Urothelium cell line (cell line): Measurements from ENCODE around the gene ABTB2.

Experiments used
- DNase-seq: peaks from one replicate; pipeline ENCODE4 v3.0.0; 2011; ENCODE audit warnings: low spot score, mixed read lengths
- FAIRE-seq: peaks from 2 replicates; lab custom pipeline; 2011; peaks lifted over from hg19 to GRCh38; lab: Jason Lieb, UNC

ABTB2 gene

GRCh38 chr11:34299284-34299972, 58.4 kb downstream of the ABTB2 start:
- no peak for DNase-seq
- FAIRE-seq = no peak

- FAIRE-seq (no peak), DNase-seq (no peak)
Measured at GRCh38 chr11:34298871-34299270, 58.9 kb downstream of the ABTB2 start.

- FAIRE-seq = no peak
- no peak for DNase-seq
Measured at GRCh38 chr11:34296412-34296811, 61.4 kb downstream of the ABTB2 start.

GRCh38 chr11:34292546-34292945, 65.3 kb downstream of the ABTB2 start:
- no peak for FAIRE-seq
- DNase-seq = no peak

- DNase-seq = no peak
- FAIRE-seq = no peak
Measured at GRCh38 chr11:34292111-34292510, 65.7 kb downstream of the ABTB2 start.

DNA sequence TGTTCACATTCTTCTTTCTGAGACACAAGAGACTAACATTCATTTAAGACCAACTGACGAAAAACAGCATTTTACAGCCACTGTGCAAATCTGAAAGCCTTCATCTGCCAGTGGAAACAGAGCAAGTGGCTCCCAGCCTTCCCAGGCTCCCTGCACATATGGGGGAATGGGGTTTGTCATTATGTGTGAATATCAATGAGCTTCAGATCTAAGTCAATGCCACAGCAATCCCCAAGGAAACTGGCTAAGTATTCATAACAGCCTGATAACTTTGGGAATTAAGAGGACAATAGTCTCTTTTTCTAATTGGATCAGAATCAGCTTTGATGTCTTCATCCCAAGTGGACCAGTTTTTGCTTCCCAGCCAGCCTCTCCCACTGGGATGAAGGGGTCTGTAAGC, 66.9 kb downstream of the ABTB2 start:
- no peak for FAIRE-seq
- no peak for DNase-seq

DNA sequence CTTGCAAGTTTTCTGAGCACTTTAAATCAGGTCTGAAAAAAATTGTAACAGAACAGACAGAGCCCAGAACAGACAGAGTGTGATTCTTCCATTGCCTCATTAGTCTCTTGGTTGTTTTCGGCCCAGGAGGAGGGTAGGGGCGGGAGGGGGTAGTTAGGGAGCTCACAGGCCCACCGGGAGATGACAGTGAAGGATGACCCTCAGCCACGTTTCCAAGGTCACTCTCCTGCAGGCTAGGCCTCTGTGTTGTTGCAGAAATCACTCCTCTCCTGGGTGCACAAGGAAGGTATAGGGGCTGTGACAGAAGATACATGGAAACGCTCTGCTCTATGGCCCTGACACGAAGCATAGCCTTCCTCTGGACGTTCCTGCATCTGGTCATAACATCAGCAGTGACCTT, 69.3 kb downstream of the ABTB2 start:
- FAIRE-seq (no peak), DNase-seq (no peak)

DNA sequence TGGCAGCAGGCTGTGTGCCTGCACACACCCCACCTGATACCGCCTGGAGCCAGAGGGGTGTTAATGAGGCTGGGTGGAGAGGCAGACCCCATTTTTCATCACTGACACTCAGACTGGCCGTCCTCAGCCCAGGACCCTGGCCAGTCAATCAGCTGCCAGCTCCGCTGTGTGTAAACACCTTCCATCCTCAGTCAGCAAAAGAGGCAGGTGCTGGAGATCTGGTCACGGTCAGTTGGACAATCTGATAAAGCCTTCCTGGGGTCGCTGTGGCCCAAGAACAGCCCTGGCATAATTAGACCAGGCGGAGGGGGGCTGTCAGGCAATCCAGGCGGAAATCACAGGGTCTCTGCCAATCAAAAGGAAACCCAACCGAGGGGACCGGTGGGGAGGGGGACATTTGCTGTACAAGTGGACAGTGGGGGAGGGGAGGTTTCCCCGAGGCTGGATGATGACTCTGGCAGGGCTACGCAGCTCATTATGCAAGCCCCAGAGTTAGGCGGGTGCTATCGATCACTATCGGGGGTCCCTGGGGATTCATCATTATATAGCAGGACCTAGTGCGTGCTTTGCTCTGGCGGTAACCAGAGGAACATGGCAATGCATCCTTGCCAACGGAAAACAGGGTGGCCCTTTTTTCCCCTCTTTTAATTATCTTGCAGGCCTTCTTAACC, 72.9 kb downstream of the ABTB2 start:
- DNase-seq = no peak
- FAIRE-seq = no peak

DNA sequence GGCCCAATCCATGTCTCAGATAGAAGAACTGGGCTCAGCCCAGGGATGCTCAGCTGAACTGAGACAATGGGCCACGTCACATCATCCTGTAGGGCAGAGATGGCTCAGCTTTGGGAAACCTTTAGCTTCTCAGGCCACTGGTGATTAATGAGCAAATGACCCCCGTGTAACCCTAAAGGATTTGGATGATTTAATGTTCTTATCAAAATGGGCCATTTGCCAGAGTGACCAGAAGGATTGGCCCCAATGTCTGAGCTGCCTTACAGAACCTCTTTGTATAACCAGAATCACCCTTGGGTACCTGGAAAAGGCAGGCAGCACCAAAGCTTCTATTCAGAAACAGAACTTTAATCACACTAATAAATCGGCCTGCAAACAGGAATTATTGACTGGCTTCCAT, 73.7 kb downstream of the ABTB2 start:
- FAIRE-seq = no peak
- no peak for DNase-seq

GRCh38 chr11:34280945-34281872, 76.6 kb downstream of the ABTB2 start:
- DNase-seq (no peak), FAIRE-seq (no peak)

GRCh38 chr11:34278693-34279297, 79.0 kb downstream of the ABTB2 start:
- DNase-seq = no peak
- FAIRE-seq = no peak

- DNase-seq (no peak), FAIRE-seq (no peak)
Measured at GRCh38 chr11:34278175-34278574, 79.6 kb downstream of the ABTB2 start.

DNA sequence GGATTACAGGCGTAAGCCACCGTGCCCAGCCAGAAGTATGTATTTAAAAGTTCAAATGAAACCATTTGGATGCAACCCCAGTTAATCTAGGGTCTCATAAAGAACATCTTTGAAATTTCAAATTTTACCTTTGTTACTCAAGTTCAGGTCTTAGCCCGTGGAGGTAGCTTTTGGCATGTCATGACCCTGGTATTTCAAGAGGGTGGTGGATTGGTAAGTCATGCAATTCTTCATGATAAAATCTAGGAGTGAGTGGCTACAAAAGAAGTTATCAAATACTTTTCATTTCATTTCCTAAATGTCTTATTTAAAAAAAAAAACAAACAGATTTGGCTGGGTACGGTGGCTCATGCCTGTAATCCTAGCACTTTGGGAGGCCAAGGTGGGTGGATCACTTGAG, 80.6 kb downstream of the ABTB2 start:
- DNase-seq = no peak
- FAIRE-seq = no peak

DNA sequence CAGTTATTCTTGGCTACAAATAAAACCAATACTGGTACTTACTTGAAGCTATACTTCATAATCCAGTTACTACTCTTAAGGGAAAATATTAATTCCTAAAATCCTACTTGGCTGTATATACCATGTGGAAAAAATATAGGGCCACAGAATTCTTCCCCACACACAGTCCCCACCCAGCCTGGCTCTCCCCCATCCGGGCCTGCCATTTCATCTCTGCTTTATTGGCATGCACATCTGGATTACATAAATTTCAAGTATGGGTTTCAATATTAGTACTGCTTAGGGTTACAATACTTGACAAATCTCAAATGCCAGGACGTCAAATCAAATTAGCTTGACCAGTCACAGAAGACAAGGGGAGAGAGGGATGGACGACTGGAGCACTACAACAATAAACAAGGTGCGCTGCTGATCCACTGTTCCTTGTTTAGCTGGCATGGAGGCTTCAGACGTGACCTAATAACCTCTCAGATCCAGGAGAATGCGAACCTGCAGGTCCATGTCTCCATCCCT, 81.4 kb downstream of the ABTB2 start:
- DNase-seq (no peak), FAIRE-seq (no peak)

- DNase-seq = no peak
- no peak for FAIRE-seq
Measured at GRCh38 chr11:34275486-34275885, 82.3 kb downstream of the ABTB2 start.

- DNase-seq = peak; percentile 86
- no peak for FAIRE-seq
Measured at GRCh38 chr11:34274712-34275398, 83.0 kb downstream of the ABTB2 start.

DNA sequence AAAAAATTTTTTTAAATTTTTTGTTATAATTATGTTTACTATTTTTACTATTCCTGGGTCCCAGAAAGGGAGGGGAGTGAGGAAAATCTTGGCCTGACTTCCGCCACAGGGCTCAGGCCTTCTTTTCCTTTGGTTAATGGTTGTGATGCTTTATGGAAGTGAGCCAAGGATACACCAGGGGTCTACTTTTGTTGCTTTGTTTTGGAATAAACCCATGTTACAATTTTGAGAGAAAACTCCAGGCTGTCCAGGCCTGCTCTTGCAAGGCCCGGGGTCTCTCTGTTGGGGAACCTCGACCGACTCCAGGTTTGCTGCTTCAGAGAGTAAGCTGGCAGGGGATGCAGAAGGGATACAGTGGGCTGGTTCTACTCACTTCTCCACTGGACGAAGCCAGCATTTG, 84.7 kb downstream of the ABTB2 start:
- FAIRE-seq = no peak

GRCh38 chr11:34271727-34272126, 86.1 kb downstream of the ABTB2 start:
- no peak for DNase-seq
- FAIRE-seq = no peak

More for the DNA sequence above, 84.7 kb downstream of the ABTB2 start:
- no peak for DNase-seq

- no peak for FAIRE-seq
- no peak for DNase-seq
Measured at GRCh38 chr11:34270711-34271110, 87.1 kb downstream of the ABTB2 start.

DNA sequence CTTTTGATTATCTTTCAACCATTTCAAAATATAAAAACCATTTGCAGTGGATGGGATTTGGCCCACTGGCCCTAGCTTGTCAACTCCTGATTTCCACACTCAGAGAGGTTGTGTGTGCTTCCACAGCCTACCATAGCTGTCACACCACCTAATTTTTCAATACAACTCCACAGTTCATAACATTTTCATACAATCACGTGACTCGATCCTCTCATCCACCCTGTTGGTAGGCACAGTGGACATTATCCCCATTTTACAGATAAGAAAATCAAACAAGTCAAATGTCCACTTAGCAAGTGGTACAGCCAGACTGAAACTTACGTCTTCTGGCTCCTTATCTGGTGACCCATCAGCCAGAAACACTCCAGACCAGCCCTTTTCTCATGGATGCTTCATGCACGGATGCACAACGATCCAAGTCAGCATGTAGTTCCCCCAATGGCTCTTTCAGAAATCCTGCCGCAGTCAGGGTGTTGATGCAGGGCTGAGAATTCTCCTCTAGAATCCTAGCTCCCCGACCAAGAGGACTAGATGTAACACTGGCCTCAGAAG, 88.0 kb downstream of the ABTB2 start:
- no peak for FAIRE-seq
- DNase-seq = no peak
